ENCODE results near the gene IFI44L.

The IFI44L gene

DNA sequence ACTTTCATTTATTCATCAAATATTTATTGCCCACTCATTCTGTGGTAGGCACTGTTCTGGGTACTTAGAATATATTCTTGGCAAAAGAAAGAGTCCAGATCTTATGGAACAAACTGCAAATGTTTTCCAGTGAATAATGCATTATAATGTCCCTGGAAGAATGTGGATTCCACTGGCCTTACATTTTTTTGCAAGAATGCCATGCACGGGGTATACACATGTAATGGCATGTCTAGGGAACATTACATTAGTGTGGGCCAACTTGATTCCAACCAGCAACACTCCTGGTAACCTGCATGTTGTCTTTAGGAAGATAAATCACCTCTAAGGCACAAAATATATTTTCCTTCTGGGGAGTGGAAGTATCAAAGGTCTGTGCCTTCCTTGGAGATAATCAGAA lies 33.0 kb upstream of the IFI44L start:
- no peak for TF ChIP-seq POLR2AphosphoS5 (IDR thresholded peaks at IDR 0.05; ENCODE audit: low read depth, low read length)
- TF ChIP-seq, protein P1, sequence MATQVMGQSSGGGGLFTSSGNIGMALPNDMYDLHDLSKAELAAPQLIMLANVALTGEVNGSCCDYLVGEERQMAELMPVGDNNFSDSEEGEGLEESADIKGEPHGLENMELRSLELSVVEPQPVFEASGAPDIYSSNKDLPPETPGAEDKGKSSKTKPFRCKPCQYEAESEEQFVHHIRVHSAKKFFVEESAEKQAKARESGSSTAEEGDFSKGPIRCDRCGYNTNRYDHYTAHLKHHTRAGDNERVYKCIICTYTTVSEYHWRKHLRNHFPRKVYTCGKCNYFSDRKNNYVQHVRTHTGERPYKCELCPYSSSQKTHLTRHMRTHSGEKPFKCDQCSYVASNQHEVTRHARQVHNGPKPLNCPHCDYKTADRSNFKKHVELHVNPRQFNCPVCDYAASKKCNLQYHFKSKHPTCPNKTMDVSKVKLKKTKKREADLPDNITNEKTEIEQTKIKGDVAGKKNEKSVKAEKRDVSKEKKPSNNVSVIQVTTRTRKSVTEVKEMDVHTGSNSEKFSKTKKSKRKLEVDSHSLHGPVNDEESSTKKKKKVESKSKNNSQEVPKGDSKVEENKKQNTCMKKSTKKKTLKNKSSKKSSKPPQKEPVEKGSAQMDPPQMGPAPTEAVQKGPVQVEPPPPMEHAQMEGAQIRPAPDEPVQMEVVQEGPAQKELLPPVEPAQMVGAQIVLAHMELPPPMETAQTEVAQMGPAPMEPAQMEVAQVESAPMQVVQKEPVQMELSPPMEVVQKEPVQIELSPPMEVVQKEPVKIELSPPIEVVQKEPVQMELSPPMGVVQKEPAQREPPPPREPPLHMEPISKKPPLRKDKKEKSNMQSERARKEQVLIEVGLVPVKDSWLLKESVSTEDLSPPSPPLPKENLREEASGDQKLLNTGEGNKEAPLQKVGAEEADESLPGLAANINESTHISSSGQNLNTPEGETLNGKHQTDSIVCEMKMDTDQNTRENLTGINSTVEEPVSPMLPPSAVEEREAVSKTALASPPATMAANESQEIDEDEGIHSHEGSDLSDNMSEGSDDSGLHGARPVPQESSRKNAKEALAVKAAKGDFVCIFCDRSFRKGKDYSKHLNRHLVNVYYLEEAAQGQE (IDR thresholded peaks at IDR 0.05; ENCODE audit: insufficient read depth in 1 of 2, low read depth in 2 of 2, low read length in 2 of 2) = no peak
- no peak for TF ChIP-seq FOXP2 (optimal IDR thresholded peaks at IDR 0.05; ENCODE audit: borderline replicate concordance, extremely low read depth, extremely low read length, insufficient read depth)
- no peak for TF ChIP-seq TAF1 (IDR thresholded peaks at IDR 0.05; ENCODE audit: borderline replicate concordance, insufficient read depth, low read length)
- no peak for TF ChIP-seq SIN3A (IDR thresholded peaks at IDR 0.05; ENCODE audit: borderline replicate concordance, insufficient read depth, low read length)

DNA sequence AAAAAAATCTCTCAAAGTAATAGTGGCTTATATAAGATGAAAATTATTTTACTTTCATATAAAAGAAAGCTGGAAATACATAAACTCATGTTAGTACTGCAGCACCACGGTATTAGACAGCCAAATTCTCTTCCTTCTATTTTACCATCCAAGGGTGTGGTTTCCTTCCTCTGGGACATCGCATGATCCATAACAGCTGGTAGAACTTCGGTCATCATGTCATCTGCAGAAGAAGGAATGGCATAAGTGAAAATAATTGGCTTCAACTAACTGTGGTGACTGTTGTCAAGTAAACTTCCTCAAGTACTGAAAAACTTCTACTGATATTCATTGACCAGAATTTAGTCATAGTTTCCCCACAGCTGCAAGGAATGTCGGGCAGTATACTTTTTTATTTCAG lies 28.3 kb upstream of the IFI44L start:
- TF ChIP-seq, protein P1 (IDR thresholded peaks at IDR 0.05; ENCODE audit: insufficient read depth in 1 of 2, low read depth in 2 of 2, low read length in 2 of 2) = no peak
- TF ChIP-seq FOXP2 (optimal IDR thresholded peaks at IDR 0.05; ENCODE audit: borderline replicate concordance, extremely low read depth, extremely low read length, insufficient read depth) = no peak
- no peak for TF ChIP-seq TAF1 (IDR thresholded peaks at IDR 0.05; ENCODE audit: borderline replicate concordance, insufficient read depth, low read length)
- no peak for TF ChIP-seq SIN3A (IDR thresholded peaks at IDR 0.05; ENCODE audit: borderline replicate concordance, insufficient read depth, low read length)
- TF ChIP-seq POLR2AphosphoS5 (IDR thresholded peaks at IDR 0.05; ENCODE audit: low read depth, low read length) = no peak

DNA sequence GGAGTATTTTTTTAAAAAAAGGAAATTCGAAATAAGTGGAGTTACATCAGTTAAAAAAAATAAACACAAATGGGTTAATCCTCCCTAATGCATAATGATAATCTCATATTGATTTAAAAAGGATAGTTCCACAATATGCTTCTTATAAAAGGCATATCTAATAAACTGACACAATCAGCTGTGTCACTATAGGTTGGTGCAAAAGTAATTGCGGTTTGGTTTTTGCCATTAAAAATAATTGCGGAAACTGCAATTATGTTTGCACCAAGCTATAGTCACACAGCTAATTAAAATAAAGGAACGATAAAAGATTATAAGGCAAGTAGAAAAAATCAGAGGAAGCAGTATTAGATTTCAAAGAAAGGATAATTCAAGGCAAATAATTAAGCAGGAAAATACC lies 21.0 kb upstream of the IFI44L start:
- TF ChIP-seq SIN3A (IDR thresholded peaks at IDR 0.05; ENCODE audit: borderline replicate concordance, insufficient read depth, low read length) (no peak), FOXP2 (optimal IDR thresholded peaks at IDR 0.05; ENCODE audit: borderline replicate concordance, extremely low read depth, extremely low read length, insufficient read depth) (no peak), TAF1 (IDR thresholded peaks at IDR 0.05; ENCODE audit: borderline replicate concordance, insufficient read depth, low read length) (no peak), POLR2AphosphoS5 (IDR thresholded peaks at IDR 0.05; ENCODE audit: low read depth, low read length) (no peak)
- TF ChIP-seq, protein P1 (IDR thresholded peaks at IDR 0.05; ENCODE audit: insufficient read depth in 1 of 2, low read depth in 2 of 2, low read length in 2 of 2) = no peak

DNA sequence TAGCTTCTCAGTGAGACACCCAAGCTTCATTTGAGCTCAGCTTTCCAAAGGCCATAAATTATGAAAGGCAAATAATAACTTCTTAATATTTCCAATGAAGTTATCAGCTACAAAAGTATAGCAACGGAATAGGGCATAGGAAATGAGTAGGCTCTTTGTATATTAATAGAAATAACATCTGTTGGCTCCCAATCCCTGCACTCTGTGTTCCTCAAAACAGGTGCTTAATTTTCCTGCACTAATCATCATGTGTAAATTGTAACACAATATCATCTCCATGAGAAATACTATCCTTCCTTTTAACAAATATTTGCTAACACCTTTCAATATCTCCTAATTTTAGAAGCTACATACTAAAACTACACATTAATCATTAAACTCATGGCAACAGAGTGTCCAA lies 19.2 kb upstream of the IFI44L start:
- TF ChIP-seq FOXP2 (optimal IDR thresholded peaks at IDR 0.05; ENCODE audit: borderline replicate concordance, extremely low read depth, extremely low read length, insufficient read depth) (no peak), TAF1 (IDR thresholded peaks at IDR 0.05; ENCODE audit: borderline replicate concordance, insufficient read depth, low read length) (no peak), SIN3A (IDR thresholded peaks at IDR 0.05; ENCODE audit: borderline replicate concordance, insufficient read depth, low read length) (no peak), POLR2AphosphoS5 (IDR thresholded peaks at IDR 0.05; ENCODE audit: low read depth, low read length) (no peak)
- TF ChIP-seq, protein P1 (IDR thresholded peaks at IDR 0.05; ENCODE audit: insufficient read depth in 1 of 2, low read depth in 2 of 2, low read length in 2 of 2) = no peak

DNA sequence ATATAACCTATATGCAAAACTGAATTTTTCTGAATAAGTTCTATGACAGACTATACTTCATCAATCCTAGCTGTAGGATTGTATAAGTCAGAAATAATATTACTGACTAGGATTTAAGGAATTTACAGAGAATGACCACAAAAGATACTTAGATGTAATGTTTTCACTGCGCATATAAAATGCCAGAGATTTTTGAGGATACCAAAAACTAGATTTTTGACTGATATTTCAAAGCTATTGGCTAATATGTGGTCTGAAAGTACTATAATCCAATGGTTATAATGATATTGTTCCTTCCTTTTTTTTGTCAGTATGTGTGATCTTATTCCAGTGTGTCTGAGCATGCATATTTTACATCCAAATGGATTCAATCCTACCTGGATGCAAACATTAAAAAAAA lies 17.0 kb upstream of the IFI44L start:
- TF ChIP-seq POLR2AphosphoS5 (IDR thresholded peaks at IDR 0.05; ENCODE audit: low read depth, low read length) (no peak), SIN3A (IDR thresholded peaks at IDR 0.05; ENCODE audit: borderline replicate concordance, insufficient read depth, low read length) (no peak), TAF1 (IDR thresholded peaks at IDR 0.05; ENCODE audit: borderline replicate concordance, insufficient read depth, low read length) (no peak), FOXP2 (optimal IDR thresholded peaks at IDR 0.05; ENCODE audit: borderline replicate concordance, extremely low read depth, extremely low read length, insufficient read depth) (no peak)
- TF ChIP-seq, protein P1 (IDR thresholded peaks at IDR 0.05; ENCODE audit: insufficient read depth in 1 of 2, low read depth in 2 of 2, low read length in 2 of 2) = no peak
